Loucy (cell line): ENCODE data around the gene TTC14.

Source experiments
- H2AFZ ChIP-seq: fragments of 200-600 bp; sonication (generic); 2 replicates; pipeline ENCODE4 v1.6.0; 2016; ENCODE audit warnings: antibody characterized with exemption, mild to moderate bottlenecking, low read length, moderate library complexity
- H3F3A ChIP-seq: fragments of 200-600 bp; 2 replicates; pipeline ENCODE4 v1.6.0; 2016; ENCODE audit warnings: antibody characterized with exemption, low read depth, mild to moderate bottlenecking
- H3K27me3 ChIP-seq: fragments of 200-600 bp; sonication (generic); 2 replicates; pipeline ENCODE4 v1.6.1; 2014; ENCODE audit warnings: low read length, mild to moderate bottlenecking; ENCODE audit not compliant: insufficient read depth, poor library complexity, severe bottlenecking
- H3K36me3 ChIP-seq: fragments of 200-600 bp; sonication (generic); 2 replicates; pipeline ENCODE4 v1.6.1; 2016; ENCODE audit warnings: low read length; ENCODE audit not compliant: insufficient read depth
- H3K4me1 ChIP-seq: fragments of 200-600 bp; sonication (generic); 2 replicates; pipeline ENCODE4 v1.5.1; 2014; ENCODE audit warnings: low read length, mild to moderate bottlenecking; ENCODE audit not compliant: insufficient read depth, poor library complexity, severe bottlenecking
- H3K4me2 ChIP-seq: fragments of 200-600 bp; sonication (generic); 2 replicates; pipeline ENCODE4 v1.6.0; 2014; ENCODE audit warnings: antibody characterized with exemption, low read length, low read depth, mild to moderate bottlenecking; ENCODE audit not compliant: poor library complexity, severe bottlenecking
- H3K4me3 ChIP-seq: fragments of 200-600 bp; sonication (generic); 2 replicates; pipeline ENCODE4 v1.5.1; 2014; ENCODE audit warnings: low read length, mild to moderate bottlenecking, mixed read lengths; ENCODE audit not compliant: poor library complexity, severe bottlenecking
- H3K79me2 ChIP-seq: fragments of 200-600 bp; sonication (generic); 2 replicates; pipeline ENCODE4 v1.6.1; 2014; ENCODE audit warnings: low read length; ENCODE audit not compliant: insufficient read depth
- H3K9ac ChIP-seq: fragments of 200-600 bp; sonication (generic); 2 replicates; pipeline ENCODE4 v1.6.0; 2014; ENCODE audit warnings: mild to moderate bottlenecking, low read depth, low read length, moderate library complexity; ENCODE audit not compliant: poor library complexity, severe bottlenecking
- H3K9me2 ChIP-seq: fragments of 200-600 bp; sonication (generic); replicated peaks from 2 replicates; pipeline ENCODE4 v1.6.1; 2016; ENCODE audit warnings: low read depth, low read length, mixed read lengths
- H3K9me3 ChIP-seq: fragments of 200-600 bp; sonication (generic); 2 replicates; pipeline ENCODE4 v1.6.1; 2014; ENCODE audit warnings: mild to moderate bottlenecking, antibody characterized with exemption, low read length, low read depth; ENCODE audit not compliant: insufficient read depth
- H4K20me1 ChIP-seq: fragments of 200-600 bp; sonication (generic); 2 replicates; pipeline ENCODE4 v1.6.0; 2014; ENCODE audit warnings: antibody characterized with exemption, low read length, mild to moderate bottlenecking; ENCODE audit not compliant: insufficient read depth, poor library complexity, severe bottlenecking
- EZH2phosphoT487 ChIP-seq: fragments of 200-600 bp; IDR thresholded peaks from 2 replicates; pipeline ENCODE4 v1.6.1; 2018; ENCODE audit warnings: antibody characterized with exemption, mild to moderate bottlenecking, moderate library complexity, borderline replicate concordance
- TF ChIP-seq, protein P1 (sequence below): fragments of 200-600 bp; sonication (generic); conservative IDR thresholded peaks from 2 replicates; pipeline ENCODE4 v1.5.1; 2014; ENCODE audit warnings: mild to moderate bottlenecking, antibody characterized with exemption, low read length

Gene TTC14, protein sequence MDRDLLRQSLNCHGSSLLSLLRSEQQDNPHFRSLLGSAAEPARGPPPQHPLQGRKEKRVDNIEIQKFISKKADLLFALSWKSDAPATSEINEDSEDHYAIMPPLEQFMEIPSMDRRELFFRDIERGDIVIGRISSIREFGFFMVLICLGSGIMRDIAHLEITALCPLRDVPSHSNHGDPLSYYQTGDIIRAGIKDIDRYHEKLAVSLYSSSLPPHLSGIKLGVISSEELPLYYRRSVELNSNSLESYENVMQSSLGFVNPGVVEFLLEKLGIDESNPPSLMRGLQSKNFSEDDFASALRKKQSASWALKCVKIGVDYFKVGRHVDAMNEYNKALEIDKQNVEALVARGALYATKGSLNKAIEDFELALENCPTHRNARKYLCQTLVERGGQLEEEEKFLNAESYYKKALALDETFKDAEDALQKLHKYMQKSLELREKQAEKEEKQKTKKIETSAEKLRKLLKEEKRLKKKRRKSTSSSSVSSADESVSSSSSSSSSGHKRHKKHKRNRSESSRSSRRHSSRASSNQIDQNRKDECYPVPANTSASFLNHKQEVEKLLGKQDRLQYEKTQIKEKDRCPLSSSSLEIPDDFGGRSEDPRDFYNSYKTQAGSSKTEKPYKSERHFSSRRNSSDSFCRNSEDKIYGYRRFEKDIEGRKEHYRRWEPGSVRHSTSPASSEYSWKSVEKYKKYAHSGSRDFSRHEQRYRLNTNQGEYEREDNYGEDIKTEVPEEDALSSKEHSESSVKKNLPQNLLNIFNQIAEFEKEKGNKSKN

DNA sequence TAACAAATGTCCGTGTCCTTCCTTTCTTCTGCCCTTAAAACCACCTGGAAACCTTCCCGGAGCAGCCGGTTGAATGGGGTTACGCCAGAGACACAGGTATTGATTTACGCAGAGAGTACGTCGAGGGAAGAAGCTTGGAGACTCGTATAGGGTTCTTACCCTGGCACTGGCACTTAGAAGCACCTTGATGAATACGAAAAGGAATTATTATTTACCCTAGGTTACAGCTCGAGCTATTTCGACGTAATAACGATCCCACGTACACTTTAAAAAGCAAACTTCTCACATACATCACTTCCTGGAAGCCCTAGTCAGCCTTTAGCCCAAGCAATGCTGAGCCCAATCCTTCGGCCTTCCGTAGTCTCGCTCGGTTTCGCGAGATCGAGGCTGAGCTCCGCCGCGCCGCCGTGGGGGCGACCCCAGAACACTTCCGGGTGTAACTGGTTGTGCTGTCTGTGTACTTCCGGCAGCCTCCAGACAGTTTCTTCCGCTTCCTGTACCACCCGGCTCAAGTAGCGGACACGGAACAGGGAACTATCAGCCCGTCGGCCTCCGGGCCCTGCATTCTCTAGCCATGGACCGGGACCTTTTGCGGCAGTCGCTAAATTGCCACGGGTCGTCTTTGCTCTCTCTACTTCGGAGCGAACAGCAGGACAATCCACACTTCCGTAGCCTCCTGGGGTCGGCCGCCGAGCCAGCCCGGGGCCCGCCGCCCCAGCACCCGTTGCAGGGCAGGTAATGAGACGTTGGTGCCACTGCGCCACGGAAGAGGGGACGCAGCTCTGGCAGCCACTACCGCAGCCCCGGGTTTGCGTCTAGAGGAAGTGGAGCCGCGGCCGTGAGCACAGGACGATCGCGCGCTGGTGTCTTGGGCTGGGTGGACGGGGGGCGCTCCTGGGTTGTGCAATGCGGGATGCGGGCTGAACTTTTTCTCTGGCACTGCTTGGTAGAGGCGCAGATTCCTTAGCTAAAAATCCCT lies at the start of gene TTC14:
Gene TTC14, plus strand, starts transcription at position 476 of the 979 bp plus-strand sequence. Its CDS starts 99 bp downstream, at position 575.
- Histone ChIP-seq H2AFZ (no peak within 1 kb of the TSS), H3K4me1 (no peaks in the 10 kb centered on the region), H3K9ac (no peak within 1 kb of the TSS), H4K20me1 (no peaks in the 10 kb centered on the region), H3K36me3 (no peaks in the 10 kb centered on the region), H3K79me2 (no peaks in the 10 kb centered on the region), H3K9me2 (no peaks in the 10 kb centered on the region), H3K9me3 (no peaks in the 10 kb centered on the region), H3F3A (no peaks in the 10 kb centered on the region; the same call in 1 of the 2 replicates), H3K4me3 (no peak within 1 kb of the TSS), H3K4me2 (no peak within 1 kb of the TSS), H3K27me3 (no peaks in the 10 kb centered on the region)
- TF ChIP-seq, protein P1, sequence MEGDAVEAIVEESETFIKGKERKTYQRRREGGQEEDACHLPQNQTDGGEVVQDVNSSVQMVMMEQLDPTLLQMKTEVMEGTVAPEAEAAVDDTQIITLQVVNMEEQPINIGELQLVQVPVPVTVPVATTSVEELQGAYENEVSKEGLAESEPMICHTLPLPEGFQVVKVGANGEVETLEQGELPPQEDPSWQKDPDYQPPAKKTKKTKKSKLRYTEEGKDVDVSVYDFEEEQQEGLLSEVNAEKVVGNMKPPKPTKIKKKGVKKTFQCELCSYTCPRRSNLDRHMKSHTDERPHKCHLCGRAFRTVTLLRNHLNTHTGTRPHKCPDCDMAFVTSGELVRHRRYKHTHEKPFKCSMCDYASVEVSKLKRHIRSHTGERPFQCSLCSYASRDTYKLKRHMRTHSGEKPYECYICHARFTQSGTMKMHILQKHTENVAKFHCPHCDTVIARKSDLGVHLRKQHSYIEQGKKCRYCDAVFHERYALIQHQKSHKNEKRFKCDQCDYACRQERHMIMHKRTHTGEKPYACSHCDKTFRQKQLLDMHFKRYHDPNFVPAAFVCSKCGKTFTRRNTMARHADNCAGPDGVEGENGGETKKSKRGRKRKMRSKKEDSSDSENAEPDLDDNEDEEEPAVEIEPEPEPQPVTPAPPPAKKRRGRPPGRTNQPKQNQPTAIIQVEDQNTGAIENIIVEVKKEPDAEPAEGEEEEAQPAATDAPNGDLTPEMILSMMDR: no peak
- TF ChIP-seq EZH2phosphoT487: no peak

DNA sequence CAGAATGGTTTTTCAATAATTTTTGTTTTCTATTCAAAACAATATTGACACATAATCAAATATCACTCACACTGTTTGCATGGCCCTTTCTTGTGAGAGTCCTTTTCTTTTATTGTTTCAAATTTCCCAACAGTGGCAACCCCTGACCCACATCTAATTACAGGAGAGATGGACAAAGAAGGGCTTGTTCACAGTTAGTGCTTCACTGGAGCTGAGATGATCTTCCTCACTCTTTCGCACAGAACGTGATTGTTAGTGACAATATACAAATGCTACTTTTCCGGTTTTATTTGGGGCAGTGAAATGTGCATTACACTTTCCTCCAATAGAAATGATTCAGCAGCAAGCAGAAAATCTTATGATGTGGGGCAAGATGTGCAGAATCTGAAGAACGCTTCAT lies 38.6 kb upstream of the TTC14 start:
- Histone ChIP-seq H2AFZ (no peak overlapping the region), H3K79me2 (no peaks in the 10 kb centered on the region), H4K20me1 (no peaks in the 10 kb centered on the region), H3K4me1 (no peaks in the 10 kb centered on the region), H3K4me3 (no peak overlapping the region), H3K9ac (no peak overlapping the region), H3K9me2 (no peaks in the 10 kb centered on the region), H3K4me2 (no peak overlapping the region), H3F3A (no peaks in the 10 kb centered on the region), H3K36me3 (no peaks in the 10 kb centered on the region), H3K9me3 (no peaks in the 10 kb centered on the region), H3K27me3 (no peaks in the 10 kb centered on the region)
- TF ChIP-seq, protein P1: no peak
- TF ChIP-seq EZH2phosphoT487: no peak

DNA sequence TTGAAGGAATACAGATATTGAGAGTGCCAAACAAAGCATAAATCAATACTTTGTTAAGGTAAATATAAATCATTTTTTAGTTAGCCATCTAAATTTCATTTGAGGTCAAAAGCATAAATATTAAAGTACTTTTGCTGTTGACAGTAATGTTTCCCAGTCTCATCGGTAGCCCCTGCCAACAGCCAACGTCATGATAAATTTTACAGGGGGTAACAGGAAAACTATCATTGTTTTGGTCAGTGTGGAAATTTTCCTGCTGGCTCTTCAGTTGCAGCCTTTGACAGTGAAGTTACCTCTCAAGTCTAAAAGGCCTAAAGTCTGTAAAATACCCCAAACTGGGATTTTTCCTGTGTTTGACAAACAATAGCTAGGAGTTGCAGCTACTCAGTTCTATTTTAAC lies 37.3 kb upstream of the TTC14 start:
- Histone ChIP-seq H3K9me2 (no peaks in the 10 kb centered on the region), H3K36me3 (no peaks in the 10 kb centered on the region), H3K9ac (no peak overlapping the region), H3K4me3 (no peak overlapping the region), H2AFZ (no peak overlapping the region), H3K9me3 (no peaks in the 10 kb centered on the region), H3K4me1 (no peaks in the 10 kb centered on the region), H4K20me1 (no peaks in the 10 kb centered on the region), H3K4me2 (no peak overlapping the region), H3F3A (no peaks in the 10 kb centered on the region), H3K79me2 (no peaks in the 10 kb centered on the region), H3K27me3 (no peaks in the 10 kb centered on the region)
- TF ChIP-seq, protein P1: no peak
- no peak for TF ChIP-seq EZH2phosphoT487
